GM11168 (cell line): ENCODE results near the gene UBE2L6.

Experiments
- in situ Hi-C: fragments of 300-500 bp; cut with MboI; formaldehyde crosslinking; loops from one replicate; pipeline ENCODE4 v1.12.0; 2022; ENCODE audit warnings: low sequenced_read_pairs; ENCODE audit not compliant: unreplicated experiment

Gene UBE2L6

GRCh38 chr11:57568330-57568766 lies 876 bp upstream of the UBE2L6 start:
- in situ Hi-C loops: no loop called here

GRCh38 chr11:57566905-57567514 lies 462 bp downstream of the UBE2L6 start:
- in situ Hi-C loops: no loop called here

GRCh38 chr11:57566005-57566904 lies 1.2 kb downstream of the UBE2L6 start:
- in situ Hi-C loops: no loop called here

- in situ Hi-C loops: no loop called here
These were observed 4.9 kb downstream of the UBE2L6 start for GRCh38 chr11:57562596-57562995.

- in situ Hi-C loops: no loop called here
These were observed 7.3 kb downstream of the UBE2L6 start for GRCh38 chr11:57560146-57560545.

GRCh38 chr11:57556041-57556440 lies 11.4 kb downstream of the UBE2L6 start:
- in situ Hi-C loops: no loop called here

GRCh38 chr11:57555393-57555792 lies 12.1 kb downstream of the UBE2L6 start:
- in situ Hi-C loops: no loop called here

- in situ Hi-C loops: no loop called here
These were observed 15.0 kb downstream of the UBE2L6 start for GRCh38 chr11:57552479-57552878.

- in situ Hi-C loops: no loop called here
These were observed 15.5 kb downstream of the UBE2L6 start for GRCh38 chr11:57551941-57552340.

- in situ Hi-C loops: no loop called here
These were observed 17.5 kb downstream of the UBE2L6 start for GRCh38 chr11:57549983-57550382.

GRCh38 chr11:57547854-57548377 lies 19.6 kb downstream of the UBE2L6 start:
- in situ Hi-C loops: no loop called here

GRCh38 chr11:57546869-57547475 lies 20.5 kb downstream of the UBE2L6 start:
- in situ Hi-C loops: no loop called here

- in situ Hi-C loops: no loop called here
These were observed 21.0 kb downstream of the UBE2L6 start for GRCh38 chr11:57546451-57546850.

- in situ Hi-C loops: no loop called here
These were observed 21.6 kb downstream of the UBE2L6 start for GRCh38 chr11:57545883-57546282.

- in situ Hi-C loops: no loop called here
These were observed 22.9 kb downstream of the UBE2L6 start for GRCh38 chr11:57544566-57544965.

GRCh38 chr11:57543593-57543992 lies 23.9 kb downstream of the UBE2L6 start:
- in situ Hi-C loops: no loop called here

GRCh38 chr11:57542582-57542981 lies 24.9 kb downstream of the UBE2L6 start:
- in situ Hi-C loops: no loop called here

GRCh38 chr11:57541169-57541568 lies 26.3 kb downstream of the UBE2L6 start:
- in situ Hi-C loops: no loop called here

GRCh38 chr11:57539342-57539741 lies 28.1 kb downstream of the UBE2L6 start:
- in situ Hi-C loops: no loop called here

GRCh38 chr11:57536947-57537619 lies 30.4 kb downstream of the UBE2L6 start, which contains the start of gene SMTNL1:
TSS of gene SMTNL1 (plus strand) at chr11:57537595. CDS start at chr11:57542643, 5,048 bp downstream.
- in situ Hi-C loops: no loop called here
